ENCODE results near the gene SPATA20. TPM values are rescaled to one million over a fixed set of nuclear protein-coding genes. Genes with fewer than 3 reads are reported as not detected.

Gene SPATA20
- total and polyA plus RNA-seq, 2 of the 4 experiments (the other 2 are of a cell fraction), result 17.0 to 35.0 TPM

DNA sequence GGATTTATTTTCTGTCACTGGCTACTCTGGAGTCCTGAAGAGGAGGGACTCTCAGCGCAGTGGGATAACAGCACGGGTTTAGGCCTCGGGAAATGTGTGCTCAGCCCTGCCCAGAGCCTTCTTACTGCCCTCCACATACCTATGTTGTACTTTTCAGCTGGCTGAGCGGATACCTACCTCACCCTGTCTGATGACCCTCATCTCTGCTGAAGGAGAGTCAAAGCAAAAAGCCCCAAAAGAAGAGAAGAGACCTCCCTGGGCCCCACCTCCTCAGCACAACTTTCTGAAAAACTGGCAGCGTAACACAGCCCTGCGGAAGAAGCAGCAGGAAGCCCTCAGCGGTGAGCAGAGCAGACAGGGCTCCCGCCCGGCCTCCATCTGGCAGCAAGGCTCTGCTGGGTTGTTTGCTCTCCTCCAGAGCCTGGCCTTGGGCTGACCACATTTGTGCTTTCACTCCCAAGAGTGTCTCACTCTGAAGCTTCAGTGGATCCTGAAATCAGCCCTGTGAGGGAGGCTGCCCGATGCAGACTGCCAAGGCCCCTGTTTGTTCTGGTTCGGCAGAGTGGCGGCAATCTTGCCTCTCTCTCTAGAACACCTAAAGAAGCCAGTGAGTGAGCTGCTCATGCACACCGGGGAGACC, 28.5 kb upstream of the SPATA20 start:
- no TSS peak for BruUV-seq (replicated peaks)

More for the DNA sequence above, 28.5 kb upstream of the SPATA20 start:
- no peak overlapping the region for H3K4me2 ChIP-seq (ENCODE audit: low read depth, low read length)
- ChIA-PET POLR2A (ENCODE audit: unreplicated experiment) (no interaction called here), CTCF (no interaction called here)
- H3K18ac ChIP-seq (ENCODE audit: low read depth, low read length), result no peak overlapping the region
- H2BK5ac ChIP-seq (ENCODE audit: low read depth, low read length, poor library complexity, severe bottlenecking), result no peak overlapping the region
- dilution Hi-C loops (cut with HindIII; ENCODE audit: low sequenced_read_pairs, unreplicated experiment) (no loop called here), intact Hi-C loops (cut with micrococcal nuclease) (no loop called here), in situ Hi-C loops (cut with MboI; ENCODE audit: low sequenced_read_pairs) (no loop called here)
- no peak overlapping the region for H2AFZ ChIP-seq (replicated peaks; ENCODE audit: low read length, poor library complexity)
- WGBS, 2 experiments (ENCODE audit: extremely low coverage in 2 of 2, insufficient read length in 1 of 2), result 50% methylated on average over 2 of the region's 13 CpGs; no CpG with 5 or more reads in 1 of the 2 experiments
- H3K4me3 ChIP-seq (ENCODE audit: insufficient read depth, low read depth, low read length), result no peak overlapping the region
- ATAC-seq (ENCODE audit: low read depth) (no peak), DNase-seq (no peak)
- no peaks in the 10 kb centered on the region for H3K9me3 ChIP-seq (ENCODE audit: control insufficient read depth, insufficient read depth, low read length)
- no peak overlapping the region for H2BK120ac ChIP-seq (ENCODE audit: low read depth, low read length)
- no peak overlapping the region for H3K4ac ChIP-seq (ENCODE audit: low read depth, low read length)
- no peak overlapping the region for H2AK5ac ChIP-seq (ENCODE audit: low read depth, low read length)
- no peak overlapping the region for H2BK20ac ChIP-seq (ENCODE audit: low read depth, low read length)
- no peaks in the 10 kb centered on the region for H3K79me1 ChIP-seq (ENCODE audit: low read depth in 1 of 2, low read length in 2 of 2)
- no peaks in the 10 kb centered on the region for H3K9me1 ChIP-seq (ENCODE audit: insufficient read depth, low read length)
- no peak overlapping the region for H4K91ac ChIP-seq (ENCODE audit: insufficient read depth, low read depth, low read length)
- no peak overlapping the region for H2AK9ac ChIP-seq (replicated peaks; ENCODE audit: low read depth, low read length, poor library complexity)
- no peak overlapping the region for H3K56ac ChIP-seq (ENCODE audit: extremely low read depth, insufficient read depth, low read length)
- H3K36me3 ChIP-seq (ENCODE audit: control insufficient read depth, insufficient read depth, low read length), result no peaks in the 10 kb centered on the region
- no peak overlapping the region for H3K9ac ChIP-seq (ENCODE audit: low read depth, low read length)
- H3K27me3 ChIP-seq (ENCODE audit: control insufficient read depth, insufficient read depth, low read length), result peaks cover 12% of the 10 kb centered on the region
- no peak overlapping the region for H4K8ac ChIP-seq (ENCODE audit: low read depth in 2 of 2, low read length in 2 of 2)
- H3K14ac ChIP-seq (replicated peaks; ENCODE audit: low read depth, low read length), result no peak overlapping the region
- peaks cover 2% of the 10 kb centered on the region for H3K4me1 ChIP-seq (ENCODE audit: control insufficient read depth, insufficient read depth, low read length)
- H4K5ac ChIP-seq (ENCODE audit: low read depth, low read length), result no peak overlapping the region
- no peak for TF ChIP-seq MXI1 (IDR thresholded peaks at IDR 0.05; ENCODE audit: borderline replicate concordance, low read depth, low read length)
- no peak for TF ChIP-seq SMC3 (IDR thresholded peaks at IDR 0.05; ENCODE audit: low read depth, low read length)
- TF ChIP-seq RCOR1 (IDR thresholded peaks at IDR 0.05; ENCODE audit: insufficient replicate concordance, low read length), result no peak
- TF ChIP-seq RAD21 (IDR thresholded peaks at IDR 0.05; ENCODE audit: low read length), result no peak
- no peak for TF ChIP-seq BHLHE40 (IDR thresholded peaks at IDR 0.05; ENCODE audit: low read depth, low read length)
- TF ChIP-seq MAFK (IDR thresholded peaks at IDR 0.05; ENCODE audit: low read depth, low read length), result no peak
- TF ChIP-seq, protein P1, sequence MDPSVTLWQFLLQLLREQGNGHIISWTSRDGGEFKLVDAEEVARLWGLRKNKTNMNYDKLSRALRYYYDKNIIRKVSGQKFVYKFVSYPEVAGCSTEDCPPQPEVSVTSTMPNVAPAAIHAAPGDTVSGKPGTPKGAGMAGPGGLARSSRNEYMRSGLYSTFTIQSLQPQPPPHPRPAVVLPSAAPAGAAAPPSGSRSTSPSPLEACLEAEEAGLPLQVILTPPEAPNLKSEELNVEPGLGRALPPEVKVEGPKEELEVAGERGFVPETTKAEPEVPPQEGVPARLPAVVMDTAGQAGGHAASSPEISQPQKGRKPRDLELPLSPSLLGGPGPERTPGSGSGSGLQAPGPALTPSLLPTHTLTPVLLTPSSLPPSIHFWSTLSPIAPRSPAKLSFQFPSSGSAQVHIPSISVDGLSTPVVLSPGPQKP (IDR thresholded peaks at IDR 0.05; ENCODE audit: borderline replicate concordance, low read depth, low read length), result no peak
- TF ChIP-seq RFX5 (IDR thresholded peaks at IDR 0.05; ENCODE audit: low read depth, low read length), result no peak
- no peak for TF ChIP-seq MAZ (IDR thresholded peaks at IDR 0.05; ENCODE audit: borderline replicate concordance, low read depth, low read length)
- TF ChIP-seq NFE2L2 (IDR thresholded peaks at IDR 0.05; ENCODE audit: low read depth, low read length), result no peak
- TF ChIP-seq, protein P2, sequence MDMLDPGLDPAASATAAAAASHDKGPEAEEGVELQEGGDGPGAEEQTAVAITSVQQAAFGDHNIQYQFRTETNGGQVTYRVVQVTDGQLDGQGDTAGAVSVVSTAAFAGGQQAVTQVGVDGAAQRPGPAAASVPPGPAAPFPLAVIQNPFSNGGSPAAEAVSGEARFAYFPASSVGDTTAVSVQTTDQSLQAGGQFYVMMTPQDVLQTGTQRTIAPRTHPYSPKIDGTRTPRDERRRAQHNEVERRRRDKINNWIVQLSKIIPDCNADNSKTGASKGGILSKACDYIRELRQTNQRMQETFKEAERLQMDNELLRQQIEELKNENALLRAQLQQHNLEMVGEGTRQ (IDR thresholded peaks at IDR 0.05; ENCODE audit: low read depth, low read length), result no peak
- no peak for TF ChIP-seq CHD1 (IDR thresholded peaks at IDR 0.05; ENCODE audit: low read depth, low read length)
- TF ChIP-seq CEBPB (IDR thresholded peaks at IDR 0.05; ENCODE audit: low read depth, low read length), result no peak
- TF ChIP-seq FOS (IDR thresholded peaks at IDR 0.05; ENCODE audit: low read depth, low read length), result no peak
- TF ChIP-seq, protein P3, sequence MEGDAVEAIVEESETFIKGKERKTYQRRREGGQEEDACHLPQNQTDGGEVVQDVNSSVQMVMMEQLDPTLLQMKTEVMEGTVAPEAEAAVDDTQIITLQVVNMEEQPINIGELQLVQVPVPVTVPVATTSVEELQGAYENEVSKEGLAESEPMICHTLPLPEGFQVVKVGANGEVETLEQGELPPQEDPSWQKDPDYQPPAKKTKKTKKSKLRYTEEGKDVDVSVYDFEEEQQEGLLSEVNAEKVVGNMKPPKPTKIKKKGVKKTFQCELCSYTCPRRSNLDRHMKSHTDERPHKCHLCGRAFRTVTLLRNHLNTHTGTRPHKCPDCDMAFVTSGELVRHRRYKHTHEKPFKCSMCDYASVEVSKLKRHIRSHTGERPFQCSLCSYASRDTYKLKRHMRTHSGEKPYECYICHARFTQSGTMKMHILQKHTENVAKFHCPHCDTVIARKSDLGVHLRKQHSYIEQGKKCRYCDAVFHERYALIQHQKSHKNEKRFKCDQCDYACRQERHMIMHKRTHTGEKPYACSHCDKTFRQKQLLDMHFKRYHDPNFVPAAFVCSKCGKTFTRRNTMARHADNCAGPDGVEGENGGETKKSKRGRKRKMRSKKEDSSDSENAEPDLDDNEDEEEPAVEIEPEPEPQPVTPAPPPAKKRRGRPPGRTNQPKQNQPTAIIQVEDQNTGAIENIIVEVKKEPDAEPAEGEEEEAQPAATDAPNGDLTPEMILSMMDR (conservative IDR thresholded peaks at IDR 0.05; ENCODE audit: low read depth, low read length), result no peak
- H3K23ac ChIP-seq (ENCODE audit: low read depth, low read length), result no peak overlapping the region
- no peak overlapping the region for H2BK15ac ChIP-seq (ENCODE audit: low read depth, low read length)
- H3K27ac ChIP-seq (ENCODE audit: insufficient read depth, low read length), result no peak overlapping the region
- H4K20me1 ChIP-seq (ENCODE audit: insufficient read depth, low read length), result no peaks in the 10 kb centered on the region
